ENCODE measurements around the gene PLPP4.

Gene PLPP4

GRCh38 chr10:120457431-120458172 lies 575 bp downstream of the PLPP4 start:
- DNase-seq, result no peak

GRCh38 chr10:120458432-120458831 lies 1.4 kb downstream of the PLPP4 start:
- DNase-seq, result no peak

- no peak for DNase-seq
Observed at GRCh38 chr10:120459185-120459584, 2.2 kb downstream of the PLPP4 start.

- no peak for DNase-seq
Observed at GRCh38 chr10:120460186-120460585, 3.2 kb downstream of the PLPP4 start.

GRCh38 chr10:120460776-120461175 lies 3.7 kb downstream of the PLPP4 start:
- DNase-seq, result no peak

GRCh38 chr10:120462018-120462682 lies 5.1 kb downstream of the PLPP4 start:
- no peak for DNase-seq

- DNase-seq, result no peak
Observed at GRCh38 chr10:120465138-120465537, 8.1 kb downstream of the PLPP4 start.

GRCh38 chr10:120466006-120466405 lies 9.0 kb downstream of the PLPP4 start:
- DNase-seq, result no peak

GRCh38 chr10:120473593-120473992 lies 16.6 kb downstream of the PLPP4 start:
- no peak for DNase-seq

GRCh38 chr10:120474956-120475355 lies 17.9 kb downstream of the PLPP4 start:
- DNase-seq, result no peak

- no peak for DNase-seq
Observed at GRCh38 chr10:120475844-120476791, 19.1 kb downstream of the PLPP4 start.

GRCh38 chr10:120477021-120477742 lies 20.2 kb downstream of the PLPP4 start:
- DNase-seq, result no peak

GRCh38 chr10:120477743-120478141 lies 20.7 kb downstream of the PLPP4 start:
- no peak for DNase-seq

GRCh38 chr10:120478386-120478785 lies 21.4 kb downstream of the PLPP4 start:
- no peak for DNase-seq

GRCh38 chr10:120479506-120479905 lies 22.5 kb downstream of the PLPP4 start:
- no peak for DNase-seq

GRCh38 chr10:120480065-120480600 lies 23.1 kb downstream of the PLPP4 start:
- DNase-seq, result no peak

- no peak for DNase-seq
Observed at GRCh38 chr10:120480848-120481247, 23.8 kb downstream of the PLPP4 start.

- DNase-seq, result no peak
Observed at GRCh38 chr10:120483006-120483405, 26.0 kb downstream of the PLPP4 start.

GRCh38 chr10:120483651-120484301 lies 26.7 kb downstream of the PLPP4 start:
- DNase-seq, result no peak

- DNase-seq, result no peak
Observed at GRCh38 chr10:120485946-120486345, 28.9 kb downstream of the PLPP4 start.

GRCh38 chr10:120486671-120487205 lies 29.7 kb downstream of the PLPP4 start:
- DNase-seq, result no peak

GRCh38 chr10:120490288-120490687 lies 33.3 kb downstream of the PLPP4 start:
- DNase-seq, result no peak
